Measurements from ENCODE around the gene PRKAR1A.

DNA sequence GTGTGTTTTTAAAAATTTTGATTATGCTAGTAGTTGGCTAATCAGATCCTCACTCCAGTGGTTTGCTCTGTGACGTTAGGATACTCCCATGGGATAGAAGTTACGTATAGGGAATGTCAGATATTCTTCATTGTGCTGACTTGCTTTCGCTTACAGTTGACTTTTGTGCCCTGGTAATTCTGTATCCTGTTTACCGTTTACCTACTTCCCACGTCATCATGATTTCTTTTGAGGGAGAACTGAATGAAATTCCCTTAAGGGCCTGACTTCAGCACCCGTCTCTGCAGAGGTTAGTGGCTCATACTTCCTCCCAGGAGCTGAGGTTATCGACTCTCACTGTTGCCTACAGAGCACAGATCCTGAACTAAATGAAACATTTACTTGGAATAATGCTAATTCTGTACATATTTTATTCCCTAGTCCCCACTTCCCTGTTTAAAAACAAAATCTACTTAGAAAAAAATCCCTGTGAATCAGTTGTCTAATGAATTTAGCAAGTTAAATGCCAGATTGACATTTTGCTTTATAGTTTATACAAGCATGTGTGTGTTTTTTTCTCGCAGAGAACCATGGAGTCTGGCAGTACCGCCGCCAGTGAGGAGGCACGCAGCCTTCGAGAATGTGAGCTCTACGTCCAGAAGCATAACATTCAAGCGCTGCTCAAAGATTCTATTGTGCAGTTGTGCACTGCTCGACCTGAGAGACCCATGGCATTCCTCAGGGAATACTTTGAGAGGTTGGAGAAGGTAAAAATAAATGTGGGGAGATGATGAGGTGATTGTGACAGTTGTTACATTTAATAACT is 2.8 kb downstream of the PRKAR1A start:
- TF ChIP-seq, protein P1, sequence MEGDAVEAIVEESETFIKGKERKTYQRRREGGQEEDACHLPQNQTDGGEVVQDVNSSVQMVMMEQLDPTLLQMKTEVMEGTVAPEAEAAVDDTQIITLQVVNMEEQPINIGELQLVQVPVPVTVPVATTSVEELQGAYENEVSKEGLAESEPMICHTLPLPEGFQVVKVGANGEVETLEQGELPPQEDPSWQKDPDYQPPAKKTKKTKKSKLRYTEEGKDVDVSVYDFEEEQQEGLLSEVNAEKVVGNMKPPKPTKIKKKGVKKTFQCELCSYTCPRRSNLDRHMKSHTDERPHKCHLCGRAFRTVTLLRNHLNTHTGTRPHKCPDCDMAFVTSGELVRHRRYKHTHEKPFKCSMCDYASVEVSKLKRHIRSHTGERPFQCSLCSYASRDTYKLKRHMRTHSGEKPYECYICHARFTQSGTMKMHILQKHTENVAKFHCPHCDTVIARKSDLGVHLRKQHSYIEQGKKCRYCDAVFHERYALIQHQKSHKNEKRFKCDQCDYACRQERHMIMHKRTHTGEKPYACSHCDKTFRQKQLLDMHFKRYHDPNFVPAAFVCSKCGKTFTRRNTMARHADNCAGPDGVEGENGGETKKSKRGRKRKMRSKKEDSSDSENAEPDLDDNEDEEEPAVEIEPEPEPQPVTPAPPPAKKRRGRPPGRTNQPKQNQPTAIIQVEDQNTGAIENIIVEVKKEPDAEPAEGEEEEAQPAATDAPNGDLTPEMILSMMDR (IDR thresholded peaks at IDR 0.05; ENCODE audit: low read depth, low read length, poor library complexity, severe bottlenecking): no peak
- no peak for TF ChIP-seq EZH2phosphoT487 (IDR thresholded peaks at IDR 0.05; ENCODE audit: borderline replicate concordance, low read length)

Data from DOHH2 (cell line).